Fibroblast of lung (primary cell): ENCODE measurements around the gene GNA12. TPM values are rescaled to one million over a fixed set of nuclear protein-coding genes. Genes with fewer than 3 reads are reported as not detected.

Experiments
- DNase-seq, 2 donors: peaks; one replicate each; pipeline versions ENCODE4 v3.0.0 to v3.0.0-alpha.2; 2010; ENCODE audit warnings: low read depth in 2 of 2
- H2AFZ ChIP-seq: 2 replicates; pipeline ENCODE4 v1.5.1; 2012; ENCODE audit warnings: low read length, control low read depth, inconsistent platforms
- H3K27ac ChIP-seq: 2 replicates; pipeline ENCODE4 v1.5.1; 2011; ENCODE audit warnings: low read length, control low read depth; ENCODE audit not compliant: insufficient read depth
- H3K27me3 ChIP-seq: 2 replicates; pipeline ENCODE4 v1.5.1; 2011; ENCODE audit warnings: mild to moderate bottlenecking, low read length; ENCODE audit not compliant: control insufficient read depth, insufficient read depth
- H3K36me3 ChIP-seq: 2 replicates; pipeline ENCODE4 v1.5.1; 2011; ENCODE audit warnings: low read length; ENCODE audit not compliant: control insufficient read depth, insufficient read depth
- H3K4me1 ChIP-seq: 2 replicates; pipeline ENCODE4 v1.5.1; 2011; ENCODE audit warnings: low read length; ENCODE audit not compliant: control insufficient read depth, insufficient read depth; ENCODE audit errors: extremely low read depth
- H3K4me2 ChIP-seq: 2 replicates; pipeline ENCODE4 v1.5.1; 2011; ENCODE audit warnings: low read length, control low read depth; ENCODE audit not compliant: insufficient read depth; ENCODE audit errors: extremely low read depth
- H3K4me3 ChIP-seq, 4 experiments: fragments of 200-600 bp in 1 of 4; sonication (generic) in 1 of 4; replicated peaks in 1 of 4; 2 replicates each; pipeline ENCODE4 v1.5.1; 2011 to 2016; ENCODE audit warnings: low read length in 4 of 4, low read depth in 3 of 4, mild to moderate bottlenecking in 3 of 4, control low read depth in 2 of 4, inconsistent platforms in 1 of 4, mixed read lengths in 1 of 4; ENCODE audit not compliant: insufficient read depth in 1 of 4; ENCODE audit errors: control extremely low read depth in 1 of 4
- H3K79me2 ChIP-seq: 2 replicates; pipeline ENCODE4 v1.5.1; 2012; ENCODE audit warnings: mild to moderate bottlenecking, low read length, inconsistent platforms; ENCODE audit not compliant: control insufficient read depth, insufficient read depth
- H3K9ac ChIP-seq: 2 replicates; pipeline ENCODE4 v1.5.1; 2011; ENCODE audit warnings: mild to moderate bottlenecking, low read length, control low read depth; ENCODE audit not compliant: insufficient read depth
- H3K9me3 ChIP-seq: 2 replicates; pipeline ENCODE4 v1.5.1; 2012; ENCODE audit warnings: low read depth, low read length; ENCODE audit not compliant: control insufficient read depth, insufficient read depth
- H4K20me1 ChIP-seq: 2 replicates; pipeline ENCODE4 v1.5.1; 2011; ENCODE audit warnings: low read length; ENCODE audit not compliant: control insufficient read depth, insufficient read depth; ENCODE audit errors: extremely low read depth
- CTCF ChIP-seq, 2 donors: IDR thresholded peaks in 1 of 2; conservative IDR thresholded peaks in 1 of 2; 1 replicate in 1 of 2; 2 replicates in 1 of 2; pipeline ENCODE4 v1.5.1; 2011 to 2012; ENCODE audit warnings: low read length in 2 of 2, control low read depth in 1 of 2, inconsistent platforms in 1 of 2, low read depth in 1 of 2, mild to moderate bottlenecking in 1 of 2
- EZH2 ChIP-seq: IDR thresholded peaks from 2 replicates; pipeline ENCODE4 v1.5.1; 2012; ENCODE audit warnings: low read length, control low read depth, mild to moderate bottlenecking; ENCODE audit errors: missing control alignments
- polyA plus RNA-seq, 2 donors: library from polyadenylated mRNA; depleted of rRNA in 1 of 2; stranded (reverse) in 1 of 2; unstranded in 1 of 2; fragments of >200 nt; gene quantifications; 2 replicates each; pipeline ENCODE4 v1.2.1, GENCODE V29; 2011 to 2012; ENCODE audit warnings: missing spikeins in 1 of 2
- total RNA-seq: library from RNA; depleted of rRNA; stranded (reverse); fragments of >200 nt; gene quantifications from 2 replicates; pipeline ENCODE4 v1.2.1, GENCODE V29; 2014

The GNA12 gene
- total and polyA plus RNA-seq, 2 donors (not counting 1 experiment from before 2014, with no cell fraction given): 36.2 to 137 TPM

- Histone ChIP-seq H3K27ac (peak overlapping the region; percentile 96), H3K4me1 (peaks cover 26% of the 10 kb centered on the region), H3K36me3 (no peaks in the 10 kb centered on the region), H2AFZ (no peak overlapping the region), H3K27me3 (no peaks in the 10 kb centered on the region), H3K4me2 (peak overlapping the region; percentile 93), H3K9me3 (no peaks in the 10 kb centered on the region), H3K9ac (no peak overlapping the region), H4K20me1 (no peaks in the 10 kb centered on the region), H3K79me2 (peaks cover 83% of the 10 kb centered on the region), H3K4me3 (no peak overlapping the region)
- TF ChIP-seq EZH2: no peak
- TF ChIP-seq CTCF (conservative IDR thresholded peaks at IDR 0.05 in 1 of 2, IDR thresholded peaks at IDR 0.05 in 1 of 2; ENCODE audit: low read depth in 1 of 2, low read length in 2 of 2): no peak
- DNase-seq: no peak
Measured at GRCh38 chr7:2804227-2804763, 39.8 kb downstream of the GNA12 start.

- DNase-seq: no peak
- Histone ChIP-seq H3K79me2 (peaks cover 83% of the 10 kb centered on the region), H3K4me3 (no peak overlapping the region), H2AFZ (no peak overlapping the region), H3K4me2 (peak overlapping the region; percentile 93), H3K9ac (no peak overlapping the region), H3K9me3 (no peaks in the 10 kb centered on the region), H3K27me3 (no peaks in the 10 kb centered on the region), H3K36me3 (no peaks in the 10 kb centered on the region), H4K20me1 (no peaks in the 10 kb centered on the region), H3K4me1 (peaks cover 26% of the 10 kb centered on the region), H3K27ac (peak overlapping the region; percentile 96)
- TF ChIP-seq EZH2 (no peak), CTCF (conservative IDR thresholded peaks at IDR 0.05 in 1 of 2, IDR thresholded peaks at IDR 0.05 in 1 of 2; ENCODE audit: low read depth in 1 of 2, low read length in 2 of 2) (no peak)
Measured at GRCh38 chr7:2803755-2804154, 40.4 kb downstream of the GNA12 start.

DNA sequence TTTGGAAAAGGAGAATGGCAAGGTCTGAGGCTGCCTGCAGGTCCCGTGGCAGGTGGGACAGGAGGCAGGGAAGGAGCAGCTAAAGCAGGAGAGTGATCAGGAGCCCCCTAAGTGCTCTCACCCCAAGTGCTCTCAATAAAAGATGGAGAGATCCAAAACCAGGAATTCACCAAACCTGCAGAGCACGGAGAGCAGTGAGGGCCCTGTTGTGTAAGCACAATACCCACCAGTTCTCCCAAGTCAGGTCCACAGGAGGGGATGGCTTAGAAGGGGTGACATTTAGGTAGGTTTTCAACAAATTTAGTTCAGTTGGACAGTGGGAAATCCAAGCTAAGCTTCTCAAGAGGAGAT, 40.8 kb downstream of the GNA12 start:
- peaks cover 83% of the 10 kb centered on the region for H3K79me2 ChIP-seq
- no peaks in the 10 kb centered on the region for H3K9me3 ChIP-seq
- H3K4me3 ChIP-seq: peak overlapping the region; percentile 13 to 43 (median 36)
- H3K4me2 ChIP-seq: peak overlapping the region; percentile 93
- H4K20me1 ChIP-seq: no peaks in the 10 kb centered on the region
- no peak for TF ChIP-seq CTCF (conservative IDR thresholded peaks at IDR 0.05 in 1 of 2, IDR thresholded peaks at IDR 0.05 in 1 of 2; ENCODE audit: low read depth in 1 of 2, low read length in 2 of 2)
- no peak for TF ChIP-seq EZH2
- peak overlapping the region; percentile 57 for H3K9ac ChIP-seq
- peaks cover 26% of the 10 kb centered on the region for H3K4me1 ChIP-seq
- no peak for DNase-seq
- H3K27me3 ChIP-seq: no peaks in the 10 kb centered on the region
- H2AFZ ChIP-seq: no peak overlapping the region
- H3K27ac ChIP-seq: peak overlapping the region; percentile 96
- no peaks in the 10 kb centered on the region for H3K36me3 ChIP-seq
